NB4 (cell line): ENCODE results near the gene FANCE.
A peak's percentile ranks its signal among the peaks of the same experiment; 100 is the strongest.

Experiments used
- DNase-seq: peaks from one replicate; pipeline ENCODE4 v3.0.0; 2010; ENCODE audit warnings: low read depth
- H3K4me3 ChIP-seq: one replicate; pipeline ENCODE4 v1.5.1; 2011; ENCODE audit warnings: mild to moderate bottlenecking, low read depth, low read length, moderate library complexity
- CTCF ChIP-seq: IDR thresholded peaks from one replicate; pipeline ENCODE4 v1.5.1; 2012; ENCODE audit warnings: low read depth, low read length
- MYC ChIP-seq: IDR thresholded peaks from 2 replicates; pipeline ENCODE4 v1.6.1; 2011; ENCODE audit warnings: low read depth, low read length
- POLR2A ChIP-seq: IDR thresholded peaks from 2 replicates; pipeline ENCODE4 v1.6.1; 2011; ENCODE audit warnings: mild to moderate bottlenecking; ENCODE audit not compliant: insufficient read length; ENCODE audit errors: extremely low read depth
- TF ChIP-seq, protein P1 (sequence below): IDR thresholded peaks from 2 replicates; pipeline ENCODE4 v1.6.1; 2011; ENCODE audit warnings: low read depth, low read length

FANCE gene

GRCh38 chr6:35486005-35486925 lies 34.1 kb downstream of the FANCE start:
- no peak for TF ChIP-seq MYC
- no peak for TF ChIP-seq CTCF
- TF ChIP-seq POLR2A = no peak
- TF ChIP-seq, protein P1, sequence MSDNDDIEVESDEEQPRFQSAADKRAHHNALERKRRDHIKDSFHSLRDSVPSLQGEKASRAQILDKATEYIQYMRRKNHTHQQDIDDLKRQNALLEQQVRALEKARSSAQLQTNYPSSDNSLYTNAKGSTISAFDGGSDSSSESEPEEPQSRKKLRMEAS = no peak
- DNase-seq = peak; percentile 80
- no peak overlapping the region for H3K4me3 ChIP-seq

DNA sequence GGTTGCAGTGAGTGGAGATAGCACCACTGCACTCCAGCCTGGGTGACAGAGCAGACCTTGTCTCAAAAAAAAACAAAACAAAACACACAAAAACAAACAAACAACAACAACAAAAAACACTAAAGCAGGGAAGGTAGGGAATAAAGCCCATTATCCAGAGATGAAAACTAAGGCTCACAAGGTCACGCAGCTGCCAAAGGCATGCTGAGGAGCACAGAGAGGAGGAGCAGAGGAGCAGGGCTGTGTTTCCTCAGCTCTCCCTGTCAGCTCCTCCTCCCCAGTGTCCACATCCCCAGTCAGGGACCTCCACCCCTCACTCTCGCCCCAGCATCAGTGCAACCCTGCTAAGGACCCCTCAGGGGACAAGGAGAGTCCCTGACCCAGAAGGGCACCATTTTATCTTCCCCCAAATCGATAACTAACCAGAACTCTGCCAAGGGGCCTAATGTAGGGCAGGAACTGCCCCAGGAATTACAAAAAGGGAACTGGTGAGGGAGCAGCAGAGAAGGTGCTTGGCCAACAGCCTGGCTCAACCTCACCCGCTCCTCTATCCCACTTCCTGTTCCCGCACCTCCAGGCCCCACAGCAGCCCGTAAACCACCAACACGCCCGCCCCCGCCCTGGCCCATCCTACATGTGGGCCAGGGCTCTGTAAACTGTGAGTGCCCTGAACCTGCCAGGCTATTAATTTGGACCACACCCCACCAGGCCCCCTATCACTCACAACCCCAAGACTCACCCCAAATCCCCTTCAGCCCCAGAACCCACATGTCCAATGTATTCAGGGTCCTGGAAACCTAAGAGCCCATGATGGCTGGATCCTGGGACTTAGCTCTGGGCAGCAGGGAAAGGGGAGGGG lies 35.7 kb downstream of the FANCE start:
- TF ChIP-seq MYC (0 out of 2 replicates have a peak, but pooled peaks have one; percentile 24), CTCF (no peak)
- DNase-seq = peak; percentile 96

GRCh38 chr6:35488517-35488862 lies 36.4 kb downstream of the FANCE start:
- no peak for DNase-seq
- no peak overlapping the region for H3K4me3 ChIP-seq
- TF ChIP-seq POLR2A = no peak
- TF ChIP-seq CTCF = no peak
- TF ChIP-seq, protein P1 = no peak
- no peak for TF ChIP-seq MYC

More for the DNA sequence above, 35.7 kb downstream of the FANCE start:
- peak overlapping the region; percentile 36 for H3K4me3 ChIP-seq

DNA sequence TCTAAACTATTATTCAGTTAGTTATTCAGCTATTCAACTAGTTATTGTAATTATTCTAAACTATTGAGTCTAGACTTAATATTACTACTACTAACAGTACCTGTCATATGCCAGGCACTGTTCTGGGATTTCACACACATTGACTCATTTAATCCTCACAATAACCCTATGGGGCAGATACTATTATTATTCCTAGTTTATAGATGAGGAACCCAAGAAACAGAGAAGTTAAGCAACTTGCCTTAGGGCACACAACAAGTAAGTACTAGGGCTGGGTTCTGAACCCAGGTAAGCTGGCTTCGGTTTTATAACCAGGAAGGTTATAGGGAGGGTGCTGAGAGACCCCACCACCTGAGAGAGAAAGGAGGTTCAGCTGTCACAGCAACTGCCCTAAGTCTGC lies 36.9 kb downstream of the FANCE start:
- no peak for TF ChIP-seq CTCF
- TF ChIP-seq MYC = no peak
- no peak for TF ChIP-seq POLR2A
- TF ChIP-seq, protein P1 = no peak
- peak; percentile 21 for DNase-seq
- no peak overlapping the region for H3K4me3 ChIP-seq

- no peak overlapping the region for H3K4me3 ChIP-seq
- DNase-seq = peak; percentile 57
- TF ChIP-seq MYC (no peak), POLR2A (no peak), CTCF (no peak)
- TF ChIP-seq, protein P1 = no peak
Observed at GRCh38 chr6:35489995-35490791, 38.1 kb downstream of the FANCE start.
